K562 (cell line): ENCODE data around the gene DNAJC8. TPM values are rescaled to one million over a fixed set of nuclear protein-coding genes. Genes with fewer than 3 reads are reported as not detected.

Experiments used
- ATAC-seq: fragments of 200-7000 bp; cut with Tn5 transposase; 3 replicates; pipeline ENCODE4 v1.9.1; 2020; ENCODE audit warnings: moderate library complexity
- BruUV-seq: library from RNA; stranded (reverse); fragments of 400-500 nt; replicated peaks from 2 replicates; lab custom pipeline; 2021; lab: Mats Ljungman, UMichigan
- CTCF ChIA-PET: fragments of 300-600 bp; formaldehyde crosslinking; extraction: SDS; loops from one replicate; lab custom pipeline; 2021; ENCODE audit warnings: low intra/inter-chr PET ratio; lab: Yijun Ruan, JAX
- POLR2A ChIA-PET: fragments of 300-600, 350-650 bp; sonication (Branson Sonifier 250); formaldehyde crosslinking; extraction: SDS; loops from one replicate; lab custom pipeline; 2021; ENCODE audit warnings: antibody characterized with exemption, inconsistent platforms; lab: Yijun Ruan, JAX
- DNase-seq, 4 experiments: peaks; one replicate each; pipeline versions ENCODE4 v3.0.0 to v3.0.0-alpha.2; 2011 to 2018; ENCODE audit warnings: low spot score in 3 of 4, mixed read lengths in 3 of 4; ENCODE audit errors: extremely low read depth in 1 of 4
- FAIRE-seq: peaks from 2 replicates; lab custom pipeline; 2011; peaks lifted over from hg19 to GRCh38; lab: Jason Lieb, UNC
- H2AFZ ChIP-seq: 2 replicates; pipeline ENCODE4 v1.6.0; 2011; ENCODE audit warnings: low read depth, low read length, control low read depth, inconsistent platforms
- H3K27ac ChIP-seq: fragments of 200-600 bp; 3 replicates; pipeline ENCODE4 v1.8.0; 2011; ENCODE audit warnings: low read depth, mild to moderate bottlenecking, control low read depth, inconsistent platforms, low read length, moderate library complexity, mixed read lengths; ENCODE audit errors: extremely low read depth
- H3K27me3 ChIP-seq, 2 experiments: fragments of 300-600 bp in 1 of 2; 2 replicates in 1 of 2; 3 replicates in 1 of 2; pipeline versions ENCODE4 v1.6.0 to v1.8.0; 2011; ENCODE audit warnings: inconsistent platforms in 2 of 2, low read length in 2 of 2, mild to moderate bottlenecking in 1 of 2, mixed read lengths in 1 of 2, moderate library complexity in 1 of 2; ENCODE audit not compliant: control insufficient read depth in 2 of 2, insufficient read depth in 2 of 2
- H3K36me3 ChIP-seq: fragments of 300-600 bp; 3 replicates; pipeline ENCODE4 v1.8.0; 2011; ENCODE audit warnings: mild to moderate bottlenecking, low read length, inconsistent platforms; ENCODE audit not compliant: control insufficient read depth, insufficient read depth
- H3K4me1 ChIP-seq, 2 experiments: fragments of 200-600 bp in 1 of 2; replicated peaks in 1 of 2; 2 replicates in 1 of 2; 3 replicates in 1 of 2; pipeline versions ENCODE4 v1.5.1 to v1.8.0; 2011; ENCODE audit warnings: inconsistent platforms in 2 of 2, low read length in 2 of 2, mild to moderate bottlenecking in 1 of 2, mixed read lengths in 1 of 2, moderate library complexity in 1 of 2; ENCODE audit not compliant: control insufficient read depth in 2 of 2, insufficient read depth in 2 of 2
- H3K4me2 ChIP-seq: 2 replicates; pipeline ENCODE4 v1.6.1; 2011; ENCODE audit warnings: low read length, control low read depth, inconsistent platforms, mixed read lengths; ENCODE audit not compliant: insufficient read depth
- H3K4me3 ChIP-seq: fragments of 200-600 bp; sonication (generic), shearing (Covaris generic); 2 replicates; pipeline ENCODE4 v1.5.1; 2016; ENCODE audit warnings: control low read depth, inconsistent platforms
- H3K79me2 ChIP-seq: fragments of 200-600 bp; 3 replicates; pipeline ENCODE4 v1.8.0; 2011; ENCODE audit warnings: low read length, inconsistent platforms; ENCODE audit not compliant: control insufficient read depth, insufficient read depth
- H3K9ac ChIP-seq, 2 experiments: 2 replicates each; pipeline versions ENCODE4 v1.6.0 to v1.6.1; 2011; ENCODE audit warnings: low read depth in 2 of 2, low read length in 2 of 2, control low read depth in 1 of 2, inconsistent platforms in 1 of 2, mild to moderate bottlenecking in 1 of 2, mixed read lengths in 1 of 2; ENCODE audit not compliant: insufficient read depth in 1 of 2
- H3K9me1 ChIP-seq: one replicate; pipeline ENCODE4 v1.6.0; 2011; ENCODE audit warnings: inconsistent platforms, mild to moderate bottlenecking, low read length, moderate library complexity; ENCODE audit not compliant: control insufficient read depth, insufficient read depth
- H3K9me3 ChIP-seq: replicated peaks from 2 replicates; pipeline ENCODE4 v1.5.1; 2011; ENCODE audit warnings: low read depth, low read length, inconsistent platforms; ENCODE audit not compliant: control insufficient read depth, insufficient read depth
- H4K20me1 ChIP-seq: replicated peaks from 2 replicates; pipeline ENCODE4 v1.6.1; 2011; ENCODE audit warnings: low read length, inconsistent platforms, mixed read lengths; ENCODE audit not compliant: control insufficient read depth, insufficient read depth
- HCFC1 ChIP-seq: IDR thresholded peaks from 2 replicates; pipeline ENCODE4 v1.6.1; 2012; ENCODE audit warnings: low read depth, low read length, improper control_type of control experiment
- LCOR ChIP-seq: sonication (generic); formaldehyde crosslinking; IDR thresholded peaks from 2 replicates; pipeline ENCODE4 v1.8.0; 2022; ENCODE audit warnings: mild to moderate bottlenecking, missing genetic modification reagents
- MBD1 ChIP-seq: fragments of 250-450 bp; sonication (Bioruptor Pico); IDR thresholded peaks from 2 replicates; pipeline ENCODE4 v1.8.0; 2022; ENCODE audit warnings: inconsistent platforms
- MNT ChIP-seq, 2 experiments: fragments of 450-650 bp; conservative IDR thresholded peaks; 2 replicates each; pipeline ENCODE4 v1.6.1; 2017; ENCODE audit warnings: mild to moderate bottlenecking in 2 of 2, moderate library complexity in 2 of 2
- MXD1 ChIP-seq: fragments of 250-450 bp; sonication (Bioruptor Pico); IDR thresholded peaks from 2 replicates; pipeline ENCODE4 v1.8.0; 2021; ENCODE audit warnings: borderline replicate concordance, mild to moderate bottlenecking, moderate library complexity; ENCODE audit not compliant: poor library complexity, severe bottlenecking
- TRIM24 ChIP-seq, 2 experiments: fragments of 450-650 bp; IDR thresholded peaks; 2 replicates each; pipeline ENCODE4 v1.6.1; 2016
- ZKSCAN1 ChIP-seq: fragments of 150-350 bp; IDR thresholded peaks from 2 replicates; pipeline ENCODE4 v1.6.1; 2016; ENCODE audit warnings: low read depth, low read length
- ZNF316 ChIP-seq: fragments of 450-650 bp; IDR thresholded peaks from 2 replicates; pipeline ENCODE4 v1.6.1; 2016
- ZNF512 ChIP-seq: IDR thresholded peaks from 2 replicates; pipeline ENCODE4 v1.6.1; 2016; ENCODE audit warnings: missing genetic modification characterization, missing compliant biosample characterization
- WGBS: fragments of 100-300 bp; shearing (Covaris generic); methylation state at CpG from one replicate; pipeline ENCODE4 v1.1.6; 2016; ENCODE audit warnings: low coverage, mixed read lengths; ENCODE audit not compliant: insufficient coverage; ENCODE audit errors: missing lambda C conversion rate; 5-methylcytosine and 5-hydroxymethylcytosine counted together
- in situ Hi-C: fragments of 300-500 bp; cut with MboI; formaldehyde crosslinking; loops from 4 replicates; pipeline ENCODE4 v1.15.0; 2018; ENCODE audit warnings: inconsistent platforms, mixed read lengths
- intact Hi-C: fragments of 100-400 bp; cut with micrococcal nuclease; formaldehyde crosslinking; loops from 2 replicates; pipeline ENCODE4 v1.14.2; 2022
- polyA plus RNA-seq, 8 experiments: library from polyadenylated mRNA; depleted of rRNA in 4 of 8; stranded (reverse) in 5 of 8; unstranded in 3 of 8; fragments of >200 nt; fragmentation: Nextera tagmentation in 2 of 8; fragmentation: Illumina TruSeq in 1 of 8; extraction: Ambion mirVana in 2 of 8; extraction: Trizol in 1 of 8; gene quantifications; 2 replicates each; pipeline versions ENCODE4 v1.2.1 to v1.2.3, GENCODE V29; 2011 to 2014; ENCODE audit warnings: inconsistent platforms in 1 of 8, missing spikeins in 1 of 8
- total RNA-seq, 7 experiments: library from RNA; depleted of rRNA in 6 of 7; stranded (reverse); fragments of >200 nt in 6 of 7; fragmentation: Illumina TruSeq in 2 of 7; extraction: Trizol in 2 of 7; gene quantifications; 2 replicates each; pipeline versions ENCODE4 v1.2.1 to v1.2.3, GENCODE V29; 2011 to 2021; ENCODE audit warnings: low replicate concordance in 1 of 7

DNAJC8 gene
- total and polyA plus RNA-seq, 9 of the 15 experiments (the other 6 are each of a cell fraction or from before 2014, with no cell fraction given): 143 to 508 (median 209) TPM

- Histone ChIP-seq H3K27me3 (no peaks in the 10 kb centered on the region), H4K20me1 (peaks cover 17% of the 10 kb centered on the region), H3K4me3 (no peak overlapping the region), H3K4me1 (peaks cover 35 to 50% of the 10 kb centered on the region in 2 experiments), H3K9me3 (no peaks in the 10 kb centered on the region), H3K36me3 (peaks cover 8% of the 10 kb centered on the region; the same call in 2 of the 3 replicates), H3K9me1 (no peaks in the 10 kb centered on the region), H2AFZ (no peak overlapping the region), H3K9ac (no peak overlapping the region), H3K27ac (no peak overlapping the region; the same call in 2 of the 3 replicates), H3K79me2 (peaks cover 34% of the 10 kb centered on the region), H3K4me2 (no peak overlapping the region)
- no peak for TF ChIP-seq MXD1
- TF ChIP-seq ZNF512 (tag): peak; percentile 22; the same call in 1 of the 2 replicates
- peak; percentile 55; the same call in 1 of the 2 replicates for TF ChIP-seq LCOR (CRISPR knock-in tag)
- no peak for TF ChIP-seq MNT (conservative IDR thresholded peaks at IDR 0.05)
- TF ChIP-seq HCFC1: no peak
- no peak for TF ChIP-seq ZKSCAN1
- TF ChIP-seq TRIM24 (IDR thresholded peaks at IDR 0.05): peak; percentile 51 to 78; a peak in 3 of 4 replicates
- peak; percentile 77; the same call in 1 of the 2 replicates for TF ChIP-seq ZNF316
- TF ChIP-seq MBD1 (CRISPR knock-in tag): no peak
- ATAC-seq: no peak
- ChIA-PET CTCF (no interaction called here), POLR2A (interaction anchor here (0.6 to 22.0 kb wide), 11 partner anchors 9 to 391 kb away, joined by 3 to 547 read pairs (median 8); partner anchors contain the start of genes ATP5IF1, PHACTR4 and RNU11)
- no peak for DNase-seq
- no peak for FAIRE-seq
- 89% methylated on average over 2 of the region's 4 CpGs for WGBS
- in situ Hi-C loops: no loop called here
- intact Hi-C loops: no loop called here
- BruUV-seq: no TSS peak
Measured at GRCh38 chr1:28257736-28258135, 24.9 kb upstream of the DNAJC8 start.
